Natural killer cell (primary cell): Measurements from ENCODE around the gene ESPNL. TPM values are rescaled to one million over a fixed set of nuclear protein-coding genes. Genes with fewer than 3 reads are reported as not detected.
A peak's percentile ranks its signal among the peaks of the same experiment; 100 is the strongest.

Source experiments
- ATAC-seq, 3 donors: fragments of 150-1000 bp in 2 of 3; fragments of 200-7000 bp in 1 of 3; cut with Tn5 transposase; 1 replicate in 1 of 3; 2 replicates in 2 of 3; pipeline ENCODE4 v1.10.0; 2021; ENCODE audit warnings: mild to moderate bottlenecking in 2 of 3, moderate library complexity in 2 of 3
- DNase-seq, 2 donors: peaks; one replicate each; pipeline versions ENCODE4 v3.0.0 to v3.0.0-alpha.2; 2013 to 2021; ENCODE audit warnings: mixed read lengths in 1 of 2
- H3K27ac ChIP-seq: one replicate; pipeline ENCODE4 v1.5.1; 2013; ENCODE audit warnings: mild to moderate bottlenecking, low read length
- H3K27me3 ChIP-seq: one replicate; pipeline ENCODE4 v1.6.1; 2013; ENCODE audit warnings: low read length; ENCODE audit not compliant: control insufficient read depth, insufficient read depth
- H3K36me3 ChIP-seq: one replicate; pipeline ENCODE4 v1.6.1; 2013; ENCODE audit warnings: low read length; ENCODE audit not compliant: control insufficient read depth, insufficient read depth
- H3K4me1 ChIP-seq: one replicate; pipeline ENCODE4 v1.6.1; 2013; ENCODE audit warnings: low read length; ENCODE audit not compliant: control insufficient read depth, insufficient read depth
- H3K4me3 ChIP-seq: one replicate; pipeline ENCODE4 v1.5.1; 2013; ENCODE audit warnings: low read length
- H3K9me3 ChIP-seq: one replicate; pipeline ENCODE4 v1.6.1; 2013; ENCODE audit warnings: low read length; ENCODE audit not compliant: control insufficient read depth, insufficient read depth
- H3K27ac Mint-ChIP-seq, 2 donors: one replicate each; pipeline ENCODE4 v1.8.0; 2022; ENCODE audit warnings: mild to moderate bottlenecking in 2 of 2, mixed read lengths in 2 of 2, moderate library complexity in 1 of 2
- H3K27me3 Mint-ChIP-seq, 2 donors: one replicate each; pipeline ENCODE4 v1.8.0; 2022; ENCODE audit warnings: low read depth in 2 of 2, mixed read lengths in 2 of 2
- H3K36me3 Mint-ChIP-seq: one replicate; pipeline ENCODE4 v1.8.0; 2022; ENCODE audit warnings: mixed read lengths
- H3K4me1 Mint-ChIP-seq, 2 donors: one replicate each; pipeline ENCODE4 v1.8.0; 2022; ENCODE audit warnings: mixed read lengths in 2 of 2
- H3K4me3 Mint-ChIP-seq: one replicate; pipeline ENCODE4 v1.8.0; 2022; ENCODE audit warnings: mild to moderate bottlenecking, moderate library complexity, mixed read lengths
- H3K9me3 Mint-ChIP-seq, 2 donors: one replicate each; pipeline ENCODE4 v1.8.0; 2022; ENCODE audit warnings: mixed read lengths in 2 of 2
- CTCF ChIP-seq: fragments of 200-600 bp; IDR thresholded peaks from one replicate; pipeline ENCODE4 v1.8.0; 2022; ENCODE audit warnings: antibody characterized with exemption
- WGBS: methylation state at CpG from one replicate; pipeline ENCODE4 v1.1.7; 2013; ENCODE audit warnings: missing lambda C conversion rate; ENCODE audit not compliant: insufficient coverage; 5-methylcytosine and 5-hydroxymethylcytosine counted together
- intact Hi-C: fragments of 100-400 bp; cut with micrococcal nuclease; formaldehyde crosslinking; loops from one replicate; pipeline ENCODE4 v1.14.2; 2022
- total RNA-seq, 4 donors: library from RNA; stranded (reverse); fragments of 120-200 nt in 1 of 4; gene quantifications; one replicate each; pipeline versions ENCODE4 v1.2.3 to v1.2.4, GENCODE V29; 2013 to 2022

Gene ESPNL
- total RNA-seq, 3 donors from 2014 or later (not counting 1 experiment from before 2014, with no cell fraction given) = not detected

DNA sequence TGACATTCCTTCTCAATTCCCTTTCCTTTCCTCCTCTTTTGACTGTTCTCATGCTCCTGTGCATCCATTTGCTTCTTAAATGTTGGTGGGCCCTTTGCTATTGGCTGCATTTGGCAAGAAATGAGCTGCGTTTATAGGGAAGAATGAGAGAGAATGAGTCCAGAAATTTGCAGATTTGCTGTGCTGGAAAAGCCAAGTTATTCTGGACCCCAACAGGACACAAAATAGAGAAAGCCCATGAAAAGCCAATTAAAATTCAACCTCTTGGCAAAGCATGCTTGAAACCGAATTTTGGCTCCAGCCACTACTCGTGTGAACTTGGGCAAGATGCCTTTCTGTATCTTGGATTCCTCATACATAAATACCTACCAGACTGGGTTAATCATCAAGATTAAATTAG, 40.6 kb upstream of the ESPNL start:
- WGBS = 98% methylated on average over 3 of the region's 3 CpGs
- no peak for TF ChIP-seq CTCF
- Histone ChIP-seq H3K4me1 (peaks cover 16% of the 10 kb centered on the region), H3K27ac (no peak overlapping the region), H3K4me3 (no peak overlapping the region), H3K36me3 (peaks cover 1% of the 10 kb centered on the region), H3K27me3 (no peaks in the 10 kb centered on the region), H3K9me3 (no peaks in the 10 kb centered on the region)
- Mint-ChIP-seq H3K27ac (peak overlapping the region in 1 of 2 donors; percentile 84), H3K4me3 (peak overlapping the region; percentile 89), H3K36me3 (no peaks in the 10 kb centered on the region), H3K9me3 (peaks cover 0 to 2% of the 10 kb centered on the region in 2 donors), H3K27me3 (peaks cover 0 to 11% of the 10 kb centered on the region in 2 donors), H3K4me1 (peaks cover 30 to 32% of the 10 kb centered on the region in 2 donors)
- DNase-seq (no peak), ATAC-seq (no peak)
- intact Hi-C loops = no loop called here

GRCh38 chr2:238060096-238060541, 40.0 kb upstream of the ESPNL start:
- Histone ChIP-seq H3K9me3 (no peaks in the 10 kb centered on the region), H3K27me3 (no peaks in the 10 kb centered on the region), H3K27ac (peak overlapping the region; percentile 66), H3K4me3 (peak overlapping the region; percentile 53), H3K36me3 (peaks cover 4% of the 10 kb centered on the region), H3K4me1 (peaks cover 16% of the 10 kb centered on the region)
- no peak for TF ChIP-seq CTCF
- DNase-seq = no peak
- H3K9me3 Mint-ChIP-seq = peaks cover 0 to 2% of the 10 kb centered on the region in 2 donors
- peak overlapping the region; percentile 84 to 93 for H3K27ac Mint-ChIP-seq
- no peak for ATAC-seq
- 2% methylated on average over 18 of the region's 18 CpGs for WGBS
- H3K4me3 Mint-ChIP-seq = peak overlapping the region; percentile 89
- intact Hi-C loops = loop anchor here (2.0 to 10.0 kb wide), 3 partner anchors 93 to 155 kb away; partner anchors contain the start of genes ILKAP and UBE2F
- H3K27me3 Mint-ChIP-seq = peaks cover 0 to 11% of the 10 kb centered on the region in 2 donors
- peaks cover 30 to 32% of the 10 kb centered on the region in 2 donors for H3K4me1 Mint-ChIP-seq
- no peaks in the 10 kb centered on the region for H3K36me3 Mint-ChIP-seq

DNA sequence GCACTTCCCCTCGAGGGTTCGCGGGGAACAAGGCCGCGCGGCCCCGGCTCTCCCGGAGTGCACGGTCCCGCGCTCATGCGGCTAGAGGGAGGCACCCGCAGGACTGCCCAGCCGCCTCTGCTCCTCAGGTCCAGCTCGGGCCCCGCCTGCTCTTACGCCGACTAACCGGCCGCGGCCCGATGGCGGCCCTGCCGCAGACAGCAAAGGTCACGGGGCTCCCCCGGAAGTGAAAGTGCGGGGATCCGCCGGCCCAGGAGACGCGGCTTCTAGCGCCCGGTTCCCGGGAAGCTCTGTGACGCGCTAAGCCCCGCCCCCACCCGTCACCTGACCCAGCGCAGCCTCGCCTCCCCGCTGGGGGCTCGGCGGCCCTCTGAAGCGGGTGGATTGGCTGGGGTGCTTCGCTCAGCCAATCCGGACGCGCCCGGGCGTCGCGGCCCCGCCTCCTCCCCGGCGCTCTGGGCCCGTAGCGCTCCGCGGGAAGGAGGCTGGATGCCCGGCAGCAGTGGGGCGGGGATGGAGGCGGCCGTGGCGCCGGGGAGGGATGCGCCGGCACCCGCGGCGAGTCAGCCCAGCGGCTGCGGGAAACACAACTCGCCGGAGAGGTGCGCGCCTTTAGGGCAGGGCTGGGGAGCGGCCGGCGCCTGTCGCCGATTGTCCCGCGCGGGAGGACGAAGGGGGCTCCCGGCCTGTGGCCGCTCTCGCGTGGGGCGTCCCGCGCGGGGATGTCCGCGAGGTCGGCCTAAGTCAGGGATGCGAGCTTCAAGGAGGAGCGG, 39.4 kb upstream of the ESPNL start, which contains the start of gene SCLY:
SCLY (plus strand) TSS at position 460 of the 773 bp plus-strand sequence; CDS start at position 514, 54 bp downstream.
- Histone ChIP-seq H3K27me3 (no peaks in the 10 kb centered on the region), H3K4me3 (peak within 1 kb of the TSS; percentile 86), H3K9me3 (no peaks in the 10 kb centered on the region), H3K27ac (peak within 1 kb of the TSS; percentile 66), H3K36me3 (peaks cover 6% of the 10 kb centered on the region), H3K4me1 (peaks cover 16% of the 10 kb centered on the region)
- no peaks in the 10 kb centered on the region for H3K36me3 Mint-ChIP-seq
- H3K27me3 Mint-ChIP-seq = peaks cover 0 to 10% of the 10 kb centered on the region in 2 donors
- peak; percentile 90 to 99 for DNase-seq
- TF ChIP-seq CTCF = no peak
- peak within 1 kb of the TSS; percentile 84 to 93 for H3K27ac Mint-ChIP-seq
- ATAC-seq = peak; percentile 95 to 99 (median 96)
- under 1% methylated on average over 98 of the region's 98 CpGs for WGBS
- intact Hi-C loops = loop anchor here (2.0 to 10.0 kb wide), 3 partner anchors 94 to 156 kb away; partner anchors contain the start of genes ILKAP and UBE2F
- peaks cover 0 to 2% of the 10 kb centered on the region in 2 donors for H3K9me3 Mint-ChIP-seq
- H3K4me1 Mint-ChIP-seq = peaks cover 30 to 32% of the 10 kb centered on the region in 2 donors
- H3K4me3 Mint-ChIP-seq = peak within 1 kb of the TSS; percentile 89
